NOMO-1 treated with dmso at 0.1 percent for 144 hours (cell line): Measurements from ENCODE around the gene CCDC148.
"Not testable (repeated sequence)": the region's sequence is repeated elsewhere in the genome, so short reads cannot be mapped to it uniquely, and the experiment has no call there.

Source experiments
- DNase-seq: peaks from one replicate; lab custom pipeline; 2025; ENCODE audit not compliant: unreplicated experiment; lab: John Stamatoyannopoulos, UW

CCDC148 gene

DNA sequence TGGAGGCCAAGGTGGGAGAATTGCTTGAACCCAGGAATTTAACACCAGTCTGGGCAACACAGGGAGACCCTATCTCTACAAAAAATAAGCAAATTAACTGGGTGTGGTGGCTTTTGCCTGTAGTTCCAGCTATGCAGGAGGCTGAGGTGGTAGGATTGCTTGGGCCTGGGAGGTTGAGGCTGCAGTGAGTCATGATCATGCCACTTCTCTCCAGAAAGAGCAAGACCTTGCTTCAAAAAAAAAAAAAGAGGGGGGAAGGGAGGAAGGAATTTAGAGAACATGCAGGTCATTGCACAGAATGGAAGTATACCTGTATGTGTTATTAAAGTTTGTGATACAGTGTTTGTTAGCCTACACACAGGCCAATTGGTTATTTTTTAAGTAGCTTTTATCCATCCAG is 26.0 kb upstream of the CCDC148 start:
- DNase-seq: no peak

DNA sequence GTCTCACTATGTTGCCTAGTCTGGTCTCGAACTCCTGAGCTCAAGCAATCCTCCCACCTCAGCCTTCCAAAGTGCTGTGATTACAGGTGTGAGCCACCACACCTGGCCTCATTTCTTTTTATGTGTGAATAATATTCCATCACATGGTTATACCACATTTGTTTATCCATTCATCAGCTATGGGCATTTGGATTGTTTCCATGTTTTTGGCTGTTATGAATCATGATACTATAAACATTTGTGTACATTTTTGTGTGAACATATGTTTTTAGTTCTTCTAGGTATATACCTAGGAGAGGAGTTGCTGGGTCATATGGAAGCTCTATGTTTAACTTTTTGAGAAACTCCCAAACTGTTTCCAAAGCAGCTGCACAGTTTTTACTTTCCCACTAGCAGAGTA is 24.6 kb upstream of the CCDC148 start:
- no peak for DNase-seq

DNA sequence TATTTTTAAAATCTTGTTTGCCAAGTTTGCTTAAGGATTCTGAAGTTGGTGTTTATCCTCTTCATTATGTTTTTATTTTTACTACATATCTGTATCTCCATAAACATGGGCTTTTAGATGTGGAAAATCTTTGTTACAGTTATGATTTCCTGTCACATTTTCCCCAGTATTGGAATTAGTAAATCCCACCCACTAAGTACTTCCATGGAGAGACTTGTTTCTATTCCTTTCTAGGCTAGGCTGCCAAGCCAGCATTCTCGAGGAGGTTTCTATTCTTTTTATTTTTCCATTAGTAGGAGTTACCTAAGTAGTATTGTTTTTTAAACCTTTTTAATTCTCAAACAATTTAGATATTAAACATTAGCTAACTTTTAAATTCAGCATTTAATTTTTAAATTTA is 22.3 kb upstream of the CCDC148 start:
- DNase-seq: no peak

DNA sequence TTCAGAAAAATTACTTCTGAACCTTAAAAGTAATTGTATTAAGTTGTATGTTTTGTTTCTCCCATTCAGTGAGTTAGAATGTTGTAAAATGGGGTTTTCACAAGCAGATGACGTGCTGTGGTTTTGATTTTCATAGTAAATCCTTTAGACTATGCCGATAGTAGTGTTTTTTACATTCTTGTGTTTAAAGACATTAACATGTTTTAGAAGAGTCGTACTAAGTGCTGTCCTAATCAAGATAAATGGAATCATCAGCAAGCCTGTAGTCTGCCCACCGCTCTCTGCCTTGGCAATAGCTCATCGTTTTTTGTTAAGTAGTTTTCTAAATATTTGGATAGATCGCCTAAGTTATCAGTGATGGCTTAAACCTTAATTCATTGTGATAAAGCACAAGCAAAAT is 21.7 kb upstream of the CCDC148 start:
- DNase-seq: no peak

DNA sequence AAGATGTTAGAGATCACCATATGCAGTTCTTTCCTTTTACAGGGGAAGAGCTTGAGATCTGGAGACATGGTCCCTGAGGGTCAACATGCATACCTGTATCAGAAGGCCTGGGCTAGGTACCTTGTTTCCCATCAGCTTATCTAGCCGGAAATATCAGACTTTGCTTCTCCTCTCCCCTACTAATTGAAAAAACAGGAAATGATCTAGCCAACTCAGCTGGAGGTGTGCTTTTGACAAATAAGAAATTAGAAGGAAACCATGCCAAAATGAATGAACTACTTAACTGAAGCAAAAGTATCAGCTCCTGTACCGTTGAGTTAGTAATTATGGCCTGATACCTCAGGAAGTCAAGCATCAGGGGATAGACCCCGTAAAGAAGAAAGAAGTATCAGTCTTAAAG is 20.6 kb upstream of the CCDC148 start:
- no peak for DNase-seq

DNA sequence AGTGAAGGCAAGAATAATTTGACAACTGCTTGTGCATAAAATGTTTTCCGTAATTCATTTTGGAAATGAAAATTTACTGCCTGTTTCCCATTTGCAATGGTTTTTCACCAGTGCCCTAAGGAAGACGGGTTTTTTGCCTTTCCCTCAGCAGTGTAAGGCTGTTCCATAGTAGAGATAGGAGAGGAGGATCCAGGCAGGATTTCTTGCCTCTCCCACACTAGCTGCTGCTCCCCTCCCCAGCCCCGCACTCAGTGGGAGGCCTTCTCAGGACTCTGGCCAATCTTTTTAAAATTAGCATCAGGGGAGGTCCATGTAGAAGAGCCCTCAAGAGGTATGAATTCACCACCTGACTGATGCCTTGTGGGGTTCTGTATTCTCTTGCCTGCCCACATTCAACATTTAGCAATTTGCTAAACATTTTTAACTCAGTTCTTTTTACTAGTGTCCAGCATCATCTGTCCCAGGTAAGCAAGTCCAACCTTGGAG is 18.0 kb upstream of the CCDC148 start:
- not testable (repeated sequence) for DNase-seq

DNA sequence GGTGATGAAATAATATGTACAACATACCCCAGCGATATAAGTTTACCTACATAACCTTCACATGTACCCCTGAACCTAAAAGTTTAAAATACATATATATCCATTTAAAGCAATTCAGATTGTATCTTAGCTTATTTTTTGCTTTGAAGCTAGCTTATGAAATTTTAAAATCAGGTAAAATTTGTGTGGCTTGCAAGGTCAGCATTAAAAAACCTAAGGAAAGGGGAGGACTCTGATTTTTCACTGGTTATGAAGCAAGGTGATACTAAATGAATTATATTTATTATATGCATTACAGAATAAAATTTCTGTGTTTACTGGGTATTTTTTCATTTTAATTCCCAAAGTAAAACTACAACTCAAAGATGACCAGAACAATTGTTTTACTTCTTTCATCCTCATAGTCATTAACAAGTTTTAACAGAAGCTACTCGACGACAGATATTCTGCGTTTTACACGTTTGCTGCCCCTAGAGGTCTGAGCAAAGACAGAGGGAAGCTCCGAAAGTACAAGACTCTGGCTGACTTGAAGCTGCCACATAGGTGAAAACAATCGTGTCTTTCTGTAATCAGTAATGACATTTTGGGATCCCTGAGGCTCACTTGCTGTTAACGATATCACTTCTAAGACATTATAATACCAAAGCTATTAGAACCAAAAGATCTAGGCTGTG is 17.3 kb upstream of the CCDC148 start:
- DNase-seq: no peak

DNA sequence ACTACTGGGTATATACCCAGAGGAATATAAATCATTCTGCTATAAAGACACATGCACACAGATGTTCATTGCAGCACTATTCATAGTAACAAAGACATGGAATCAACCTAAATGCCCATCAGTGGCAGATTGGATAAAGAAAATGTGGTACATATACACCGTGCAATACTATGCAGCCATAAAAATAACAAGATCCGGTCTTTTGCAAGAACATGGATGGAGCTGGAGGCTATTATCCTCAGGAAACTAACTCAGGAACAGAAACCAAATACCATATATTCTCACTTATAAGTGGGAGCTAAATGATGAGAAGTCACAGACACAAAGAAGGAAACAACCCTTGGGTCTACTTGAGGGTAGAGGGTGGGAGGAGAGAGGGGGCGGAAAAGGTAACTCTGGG is 16.7 kb upstream of the CCDC148 start:
- not testable (repeated sequence) for DNase-seq

DNA sequence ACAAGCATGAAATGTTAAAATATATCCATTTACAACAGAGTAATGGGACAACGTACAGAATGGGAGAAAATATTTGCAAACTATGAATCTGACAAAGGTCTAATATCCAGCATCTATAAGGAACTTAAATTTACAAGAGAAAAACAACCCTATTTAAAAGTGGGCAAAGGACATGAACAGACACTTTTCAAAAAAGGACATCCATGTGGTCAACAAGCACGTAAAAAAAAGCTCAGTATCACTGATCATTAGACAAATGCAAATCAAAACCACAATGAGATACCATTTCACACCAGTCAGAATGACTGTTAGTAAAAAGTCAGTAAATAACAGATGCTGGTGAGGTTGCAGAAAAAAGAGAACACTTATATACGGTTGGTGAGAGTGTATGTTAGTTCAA is 16.3 kb upstream of the CCDC148 start:
- DNase-seq: not testable (repeated sequence)

DNA sequence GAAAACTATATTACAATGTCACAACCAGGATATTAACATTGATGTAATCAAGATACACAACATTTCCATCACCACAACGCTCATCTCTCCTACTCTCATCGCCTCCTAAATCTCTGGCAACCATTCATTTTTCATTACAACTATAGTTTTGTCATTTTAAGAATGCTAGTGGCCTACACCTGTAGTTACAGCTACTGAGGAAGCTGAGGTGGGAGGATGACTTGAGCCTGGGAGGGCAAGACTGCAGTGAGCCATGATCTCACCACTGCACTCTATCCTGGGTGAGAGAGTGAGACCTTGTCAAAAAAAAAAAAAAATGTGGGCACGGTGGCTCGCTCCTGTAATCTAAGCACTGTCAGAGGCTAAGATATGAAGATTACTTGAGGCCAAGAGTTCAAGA is 10.7 kb upstream of the CCDC148 start:
- DNase-seq: no peak

DNA sequence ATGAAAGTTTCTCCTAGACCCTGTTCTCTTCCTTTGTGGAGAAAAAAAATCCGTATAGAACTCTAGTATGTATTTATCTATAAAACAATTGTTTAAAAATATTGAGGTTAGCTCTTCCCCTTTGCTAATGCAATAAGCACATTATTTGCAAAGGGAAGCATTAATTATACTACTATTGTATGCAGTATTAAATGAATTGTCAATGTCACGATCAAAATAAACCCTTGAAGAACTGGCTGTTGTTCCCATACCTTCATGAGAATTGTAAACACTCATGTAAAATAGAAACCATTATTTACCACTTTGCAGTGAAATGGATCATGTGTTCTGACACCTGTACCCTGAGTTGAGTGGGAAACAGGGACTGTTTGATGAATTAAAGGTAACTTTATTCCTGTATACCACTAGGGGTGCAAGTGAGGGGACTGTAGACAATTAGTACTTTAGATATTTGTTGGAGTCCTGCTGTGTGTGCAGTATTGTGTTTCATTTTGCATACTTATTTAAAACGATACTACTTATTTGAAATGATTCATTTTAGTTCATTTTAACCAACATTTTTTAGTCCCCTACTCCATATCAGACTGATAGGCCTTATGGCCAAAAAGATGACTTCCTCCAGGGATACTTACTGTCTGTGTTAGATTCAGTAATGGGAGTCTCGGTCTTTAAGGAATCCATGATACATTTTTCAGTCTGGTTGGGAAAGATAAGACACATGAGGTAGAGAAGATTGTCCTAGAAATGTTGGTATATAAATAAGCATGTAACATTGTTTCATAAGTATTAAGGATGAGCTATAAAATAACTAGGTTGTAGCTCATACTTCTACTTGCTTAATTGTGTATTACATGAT is 8.1 kb upstream of the CCDC148 start:
- DNase-seq: no peak

DNA sequence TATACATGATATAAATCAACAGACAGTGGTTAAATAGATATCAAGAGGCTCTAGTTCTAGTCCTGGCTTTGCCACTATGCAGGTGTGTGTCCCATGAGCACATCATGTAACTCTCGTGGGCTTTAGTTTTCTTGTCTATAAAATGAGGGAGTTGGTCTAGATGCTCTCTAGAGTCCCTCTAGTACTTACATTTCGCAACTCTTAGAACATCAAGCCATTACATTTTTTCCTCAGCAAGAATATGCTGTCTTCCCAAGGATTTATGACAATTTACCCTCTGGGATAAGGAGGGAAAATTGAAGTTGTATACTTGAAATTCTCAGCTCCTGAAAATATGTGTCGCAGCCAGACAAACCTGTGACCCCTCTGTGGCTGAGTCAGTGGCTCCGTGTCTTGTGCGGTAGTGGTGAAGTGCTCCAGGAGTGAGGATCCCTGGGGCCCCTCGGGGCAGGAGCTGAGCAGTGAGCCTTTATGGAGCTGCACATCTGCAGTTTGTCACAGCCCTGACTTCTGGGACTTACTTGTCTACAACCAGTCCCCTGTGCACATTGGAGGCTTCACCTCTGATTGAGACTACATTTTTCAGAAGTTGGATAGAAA is 7.0 kb upstream of the CCDC148 start:
- no peak for DNase-seq

DNA sequence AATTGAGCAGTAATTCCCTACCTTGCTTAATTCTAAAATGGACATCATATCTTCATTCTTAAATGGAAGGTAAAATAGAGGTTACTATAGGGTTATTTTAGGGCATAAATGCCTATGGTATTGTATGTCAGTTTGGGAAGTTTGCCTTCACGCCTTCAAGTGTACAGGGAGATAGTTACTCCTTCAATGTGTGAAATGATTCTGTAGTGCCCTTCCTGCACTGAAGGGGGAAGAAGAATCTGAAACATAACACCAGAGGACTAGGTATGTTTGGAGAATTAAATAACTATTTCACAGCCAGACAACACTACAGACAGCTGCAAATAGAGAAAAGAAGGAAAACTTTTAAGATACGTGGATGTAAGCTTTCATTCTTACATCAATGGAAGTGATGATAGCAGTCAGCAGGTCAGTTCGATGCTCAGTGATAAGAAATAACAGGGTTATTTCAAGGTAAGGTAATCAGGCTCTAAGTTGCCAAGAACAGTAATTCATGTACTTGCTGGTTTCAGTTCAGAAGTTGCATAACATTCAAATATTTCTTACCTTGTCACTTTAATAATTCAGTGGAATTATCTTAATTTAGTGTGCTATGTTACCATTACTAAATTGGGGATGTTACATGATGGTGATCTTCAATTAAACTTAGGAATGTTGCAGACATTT is 4.2 kb upstream of the CCDC148 start:
- no peak for DNase-seq

DNA sequence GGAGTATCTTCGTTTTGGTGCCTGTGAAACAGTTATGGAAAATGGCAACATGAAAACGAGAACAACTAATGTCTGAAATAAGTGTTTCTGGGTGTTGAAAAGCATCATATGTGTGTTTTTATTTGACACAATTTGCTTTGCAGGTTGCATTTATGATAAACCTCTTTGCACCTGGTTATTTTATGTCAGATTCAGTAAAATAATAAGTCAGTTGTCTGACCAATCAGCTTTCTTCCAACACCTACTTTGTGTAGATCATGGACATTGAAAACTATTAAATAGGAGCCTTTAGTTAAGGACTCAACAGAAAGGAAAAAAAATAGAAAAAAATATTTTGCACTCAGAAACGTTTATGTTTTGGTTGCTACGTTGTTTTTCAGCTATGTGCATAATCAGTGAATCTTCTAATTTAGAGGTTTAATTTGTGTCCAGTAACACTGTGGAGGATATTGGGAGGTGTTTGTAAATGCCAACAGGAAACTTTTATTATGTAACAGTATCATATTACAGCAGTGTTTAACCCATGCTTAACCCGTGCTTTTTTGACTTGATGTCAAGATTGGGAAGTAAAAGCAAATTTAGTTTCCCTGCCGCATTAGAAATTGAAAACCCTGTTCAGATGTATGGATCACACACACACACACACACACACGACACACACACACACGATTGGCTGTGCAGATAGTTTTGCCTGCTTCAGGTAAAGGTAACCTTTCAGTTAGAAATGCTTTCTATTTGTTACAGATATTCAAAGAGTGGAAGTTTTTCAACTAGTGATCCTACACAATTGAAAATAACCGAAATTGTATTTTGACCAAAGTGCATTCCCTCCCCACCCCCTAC is 2.8 kb upstream of the CCDC148 start:
- DNase-seq: no peak

DNA sequence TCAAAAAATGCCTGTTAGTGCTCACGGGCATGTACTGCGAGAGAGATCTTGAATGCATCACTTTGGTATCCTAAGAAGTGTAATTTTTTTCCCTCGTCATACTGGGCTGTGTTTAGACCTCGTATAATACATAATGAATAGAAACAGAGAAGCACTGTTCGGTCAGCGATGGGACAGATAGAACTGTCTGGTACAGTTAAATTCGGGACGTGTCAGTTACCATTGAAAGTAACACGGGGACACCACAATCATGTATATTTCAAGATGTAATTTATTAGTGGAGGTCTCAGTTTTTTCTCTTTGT is 2.0 kb upstream of the CCDC148 start:
- DNase-seq: no peak

DNA sequence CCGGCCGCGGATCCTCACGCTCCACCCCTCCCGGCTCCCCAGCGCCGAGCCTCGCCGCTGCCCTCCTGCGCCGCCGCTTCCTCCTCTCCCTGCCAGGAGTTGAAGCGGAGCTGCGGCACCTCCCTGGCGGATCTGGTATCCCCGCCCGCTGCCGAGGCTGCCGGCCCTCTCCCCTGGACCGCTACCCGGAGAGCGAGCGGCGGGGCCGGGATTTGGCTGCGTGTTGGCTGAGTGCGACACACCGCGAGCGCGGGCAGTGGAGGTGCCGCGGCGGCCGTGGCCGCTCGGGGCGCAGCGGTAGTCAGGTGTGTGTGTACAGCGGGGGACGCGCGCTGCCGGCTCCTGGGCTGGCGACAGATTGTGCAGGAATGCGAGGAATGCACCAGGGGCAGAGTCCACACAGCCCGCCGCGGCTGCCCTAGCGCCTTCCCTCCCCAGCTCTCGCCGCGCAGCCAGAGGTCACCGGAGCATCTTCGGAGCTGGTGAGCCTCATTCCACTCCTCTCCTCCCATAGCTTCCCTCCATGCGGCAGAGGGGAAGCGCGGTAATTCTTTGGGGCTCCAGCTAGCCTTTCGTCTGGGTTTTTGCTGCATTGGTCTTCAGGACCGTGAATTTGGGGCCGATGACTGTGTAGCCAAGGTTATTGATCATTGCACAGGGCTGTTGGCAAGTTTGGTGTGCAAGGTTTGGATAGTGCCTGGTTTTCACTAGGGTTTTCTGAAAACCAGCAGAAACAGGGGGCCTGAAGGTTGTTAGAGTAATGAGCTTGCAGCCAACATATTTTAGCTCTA is 1.5 kb upstream of the CCDC148 start:
- DNase-seq: peak; percentile 54

DNA sequence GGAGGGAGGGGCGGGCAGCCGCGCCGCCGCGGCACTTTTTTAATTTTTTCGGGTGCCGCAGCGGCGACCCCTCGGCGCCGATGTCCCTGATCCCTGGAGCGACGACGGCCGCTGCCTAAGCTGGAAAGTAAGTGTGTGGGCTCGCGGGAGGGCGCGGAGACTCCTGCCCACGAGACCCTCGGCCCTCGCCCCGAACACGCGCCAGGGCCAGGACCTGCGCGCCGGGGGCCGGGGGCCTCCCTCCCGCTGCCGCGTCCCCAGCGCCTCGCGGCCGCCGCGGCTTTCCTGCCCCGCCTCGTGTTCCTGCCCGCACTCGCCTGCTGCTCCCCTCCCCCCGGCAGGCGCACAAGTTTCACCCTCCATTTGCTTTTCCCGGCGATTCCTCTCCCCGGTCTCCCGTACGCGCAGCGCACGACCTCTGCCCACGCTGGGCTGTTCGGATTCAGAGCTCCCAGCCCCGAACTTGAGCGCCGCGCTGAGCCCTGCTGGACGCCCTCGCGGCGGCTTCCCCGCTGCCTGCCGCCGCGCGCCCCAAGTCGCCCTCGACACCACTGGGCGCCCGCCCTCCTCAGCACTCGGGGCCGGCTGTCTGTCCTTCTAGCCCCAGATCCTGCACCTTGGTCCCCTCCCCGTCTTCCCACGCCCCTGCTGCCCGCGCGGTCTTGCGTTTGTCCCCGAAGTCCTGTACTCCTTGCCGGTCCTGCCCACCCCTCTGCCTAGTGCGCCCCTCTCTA is 706 bp upstream of the CCDC148 start:
- peak; percentile 41 for DNase-seq

DNA sequence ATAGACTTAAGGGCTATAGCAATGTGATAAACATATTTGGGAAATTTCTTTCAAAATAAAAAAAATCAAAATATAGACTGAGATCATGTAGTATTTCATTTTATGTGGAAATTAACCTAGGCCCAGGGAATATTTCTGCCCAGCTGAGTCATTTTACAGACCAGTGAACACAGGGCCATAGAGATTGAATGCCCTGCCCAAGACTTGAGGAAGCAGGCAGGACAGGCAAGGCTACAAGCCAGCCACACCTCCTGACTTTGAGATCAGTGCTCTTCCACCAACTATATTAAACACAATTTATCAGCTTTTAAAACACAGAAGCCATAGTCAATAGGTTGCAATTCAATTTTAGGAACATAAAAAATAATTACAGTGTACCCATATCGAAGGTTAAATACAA is 12.9 kb downstream of the CCDC148 start:
- no peak for DNase-seq

DNA sequence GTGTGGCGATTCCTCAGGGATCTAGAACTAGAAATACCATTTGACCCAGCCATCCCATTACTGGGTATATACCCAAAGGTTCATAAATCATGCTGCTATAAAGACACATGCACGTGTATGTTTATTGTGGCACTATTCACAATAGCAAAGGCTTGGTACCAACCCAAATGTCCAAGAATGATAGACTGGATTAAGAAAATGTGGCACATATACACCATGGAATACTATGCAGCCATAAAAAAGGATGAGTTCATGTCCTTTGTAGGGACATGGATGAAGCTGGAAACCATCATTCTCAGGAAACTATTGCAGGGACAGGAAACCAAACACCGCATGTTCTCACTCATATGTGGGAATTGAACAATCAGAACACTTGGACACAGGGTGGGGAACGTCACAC is 17.5 kb downstream of the CCDC148 start:
- DNase-seq: not testable (repeated sequence)
